ENCODE results near the gene PARK7.

- TF ChIP-seq, protein P1, sequence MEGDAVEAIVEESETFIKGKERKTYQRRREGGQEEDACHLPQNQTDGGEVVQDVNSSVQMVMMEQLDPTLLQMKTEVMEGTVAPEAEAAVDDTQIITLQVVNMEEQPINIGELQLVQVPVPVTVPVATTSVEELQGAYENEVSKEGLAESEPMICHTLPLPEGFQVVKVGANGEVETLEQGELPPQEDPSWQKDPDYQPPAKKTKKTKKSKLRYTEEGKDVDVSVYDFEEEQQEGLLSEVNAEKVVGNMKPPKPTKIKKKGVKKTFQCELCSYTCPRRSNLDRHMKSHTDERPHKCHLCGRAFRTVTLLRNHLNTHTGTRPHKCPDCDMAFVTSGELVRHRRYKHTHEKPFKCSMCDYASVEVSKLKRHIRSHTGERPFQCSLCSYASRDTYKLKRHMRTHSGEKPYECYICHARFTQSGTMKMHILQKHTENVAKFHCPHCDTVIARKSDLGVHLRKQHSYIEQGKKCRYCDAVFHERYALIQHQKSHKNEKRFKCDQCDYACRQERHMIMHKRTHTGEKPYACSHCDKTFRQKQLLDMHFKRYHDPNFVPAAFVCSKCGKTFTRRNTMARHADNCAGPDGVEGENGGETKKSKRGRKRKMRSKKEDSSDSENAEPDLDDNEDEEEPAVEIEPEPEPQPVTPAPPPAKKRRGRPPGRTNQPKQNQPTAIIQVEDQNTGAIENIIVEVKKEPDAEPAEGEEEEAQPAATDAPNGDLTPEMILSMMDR (IDR thresholded peaks at IDR 0.05; ENCODE audit: insufficient read depth, low read length, poor library complexity, severe bottlenecking): no peak
- no peak for TF ChIP-seq EZH2phosphoT487 (conservative IDR thresholded peaks at IDR 0.05; ENCODE audit: low read length)
Measured at GRCh38 chr1:8011016-8011415, 49.5 kb downstream of the PARK7 start.

Measured in SU-DHL-6 (cell line).